SK-N-SH treated with all-trans-retinoic acid at 6 μM for 48 hours (cell line): ENCODE data around the gene CTIF.

Source experiments
- ATAC-seq: fragments of 200-7000 bp; cut with Tn5 transposase; 3 replicates; pipeline ENCODE4 v1.9.1; 2020; ENCODE audit warnings: mild to moderate bottlenecking, moderate library complexity
- ARNTL ChIP-seq: fragments of 450-650 bp; formaldehyde crosslinking; IDR thresholded peaks from 2 replicates; pipeline ENCODE4 v1.5.0; 2020; ENCODE audit warnings: low read depth, mild to moderate bottlenecking, moderate library complexity, borderline replicate concordance
- BACH2 ChIP-seq: fragments of 250-450 bp; sonication (Bioruptor Pico); IDR thresholded peaks from 2 replicates; pipeline ENCODE4 v1.9.0; 2021; ENCODE audit warnings: mild to moderate bottlenecking, borderline replicate concordance
- CSDC2 ChIP-seq: fragments of 250-450 bp; sonication (Bioruptor Pico); IDR thresholded peaks from 2 replicates; pipeline ENCODE4 v1.5.0; 2020; ENCODE audit warnings: mild to moderate bottlenecking, moderate library complexity
- GLIS3 ChIP-seq: fragments of 250-450 bp; sonication (Bioruptor Pico); IDR thresholded peaks from 2 replicates; pipeline ENCODE4 v1.5.0; 2020; ENCODE audit warnings: mild to moderate bottlenecking, moderate library complexity
- ISL1 ChIP-seq: fragments of 250-450 bp; sonication (Bioruptor Pico); IDR thresholded peaks from 2 replicates; pipeline ENCODE4 v2.1.2; 2022; ENCODE audit warnings: mild to moderate bottlenecking, moderate library complexity
- OSR1 ChIP-seq: fragments of 250-450 bp; sonication (Bioruptor Pico); IDR thresholded peaks from 2 replicates; pipeline ENCODE4 v1.8.0; 2022; ENCODE audit warnings: moderate library complexity, mild to moderate bottlenecking, inconsistent platforms
- PATZ1 ChIP-seq: fragments of 250-450 bp; sonication (Bioruptor Pico); IDR thresholded peaks from 2 replicates; pipeline ENCODE4 v1.8.0; 2020; ENCODE audit warnings: mild to moderate bottlenecking, moderate library complexity, borderline replicate concordance
- PPARA ChIP-seq: fragments of 250-450 bp; sonication (Bioruptor Pico); IDR thresholded peaks from 2 replicates; pipeline ENCODE4 v1.5.0; 2020; ENCODE audit warnings: mild to moderate bottlenecking, borderline replicate concordance
- RARB ChIP-seq: fragments of 250-450 bp; sonication (Bioruptor Pico); IDR thresholded peaks from 2 replicates; pipeline ENCODE4 v1.8.0; 2021; ENCODE audit warnings: mild to moderate bottlenecking, moderate library complexity
- SNAI2 ChIP-seq: fragments of 250-450 bp; sonication (Bioruptor Pico); IDR thresholded peaks from 2 replicates; pipeline ENCODE4 v1.5.0; 2020; ENCODE audit warnings: mild to moderate bottlenecking, moderate library complexity
- TCF4 ChIP-seq: fragments of 250-450 bp; sonication (Bioruptor Pico); IDR thresholded peaks from 2 replicates; pipeline ENCODE4 v1.8.0; 2021; ENCODE audit warnings: mild to moderate bottlenecking, moderate library complexity, borderline replicate concordance
- TOX ChIP-seq: fragments of 250-450 bp; sonication (Bioruptor Pico); IDR thresholded peaks from 2 replicates; pipeline ENCODE4 v1.8.0; 2021; ENCODE audit warnings: mild to moderate bottlenecking, moderate library complexity, borderline replicate concordance
- ZC3H10 ChIP-seq: fragments of 250-450 bp; sonication (Bioruptor Pico); IDR thresholded peaks from 2 replicates; pipeline ENCODE4 v1.5.1; 2021; ENCODE audit warnings: mild to moderate bottlenecking, moderate library complexity
- ZFP3 ChIP-seq: fragments of 250-450 bp; sonication (Bioruptor Pico); IDR thresholded peaks from 2 replicates; pipeline ENCODE4 v1.5.0; 2020; ENCODE audit warnings: mild to moderate bottlenecking, moderate library complexity
- ZFP30 ChIP-seq: fragments of 450-650 bp; formaldehyde crosslinking; IDR thresholded peaks from 2 replicates; pipeline ENCODE4 v1.5.0; 2022; ENCODE audit warnings: mild to moderate bottlenecking, moderate library complexity
- ZNF565 ChIP-seq: fragments of 450-650 bp; formaldehyde crosslinking; conservative IDR thresholded peaks from 2 replicates; pipeline ENCODE4 v1.5.0; 2020; ENCODE audit warnings: low read depth, mild to moderate bottlenecking, moderate library complexity
- ZNF70 ChIP-seq: fragments of 450-650 bp; formaldehyde crosslinking; IDR thresholded peaks from 2 replicates; pipeline ENCODE4 v1.5.0; 2020; ENCODE audit warnings: mild to moderate bottlenecking, moderate library complexity
- ZNF8 ChIP-seq: fragments of 450-650 bp; formaldehyde crosslinking; IDR thresholded peaks from 2 replicates; pipeline ENCODE4 v1.5.0; 2020; ENCODE audit warnings: mild to moderate bottlenecking, moderate library complexity
- TF ChIP-seq, protein P1 (sequence below): fragments of 250-450 bp; sonication (Bioruptor Pico); IDR thresholded peaks from 2 replicates; pipeline ENCODE4 v1.5.1; 2021; ENCODE audit warnings: mild to moderate bottlenecking, moderate library complexity
- TF ChIP-seq, protein P2 (sequence below): fragments of 250-450 bp; sonication (Bioruptor Pico); IDR thresholded peaks from 2 replicates; pipeline ENCODE4 v1.8.0; 2021; ENCODE audit warnings: low read depth, mild to moderate bottlenecking, moderate library complexity, borderline replicate concordance
- TF ChIP-seq, protein P3 (sequence below): fragments of 250-450 bp; sonication (Bioruptor Pico); IDR thresholded peaks from 2 replicates; pipeline ENCODE4 v1.5.0; 2020; ENCODE audit warnings: mild to moderate bottlenecking, moderate library complexity

CTIF gene

GRCh38 chr18:48902856-48903601 is 364.2 kb downstream of the CTIF start:
- no peak for ATAC-seq
- TF ChIP-seq OSR1 (no peak), PATZ1 (CRISPR knock-in tag) (no peak), ZNF8 (CRISPR knock-in tag) (no peak), ZFP3 (CRISPR knock-in tag) (no peak), RARB (CRISPR knock-in tag) (no peak), ZFP30 (CRISPR knock-in tag) (no peak), TCF4 (CRISPR knock-in tag) (no peak), ZC3H10 (CRISPR knock-in tag) (no peak), ZNF565 (CRISPR knock-in tag) (no peak), ARNTL (no peak), GLIS3 (CRISPR knock-in tag) (no peak), PPARA (no peak), ZNF70 (CRISPR knock-in tag) (no peak), ISL1 (no peak), SNAI2 (CRISPR knock-in tag) (no peak), CSDC2 (CRISPR knock-in tag) (no peak), BACH2 (CRISPR knock-in tag) (no peak)
- TF ChIP-seq, protein P1, sequence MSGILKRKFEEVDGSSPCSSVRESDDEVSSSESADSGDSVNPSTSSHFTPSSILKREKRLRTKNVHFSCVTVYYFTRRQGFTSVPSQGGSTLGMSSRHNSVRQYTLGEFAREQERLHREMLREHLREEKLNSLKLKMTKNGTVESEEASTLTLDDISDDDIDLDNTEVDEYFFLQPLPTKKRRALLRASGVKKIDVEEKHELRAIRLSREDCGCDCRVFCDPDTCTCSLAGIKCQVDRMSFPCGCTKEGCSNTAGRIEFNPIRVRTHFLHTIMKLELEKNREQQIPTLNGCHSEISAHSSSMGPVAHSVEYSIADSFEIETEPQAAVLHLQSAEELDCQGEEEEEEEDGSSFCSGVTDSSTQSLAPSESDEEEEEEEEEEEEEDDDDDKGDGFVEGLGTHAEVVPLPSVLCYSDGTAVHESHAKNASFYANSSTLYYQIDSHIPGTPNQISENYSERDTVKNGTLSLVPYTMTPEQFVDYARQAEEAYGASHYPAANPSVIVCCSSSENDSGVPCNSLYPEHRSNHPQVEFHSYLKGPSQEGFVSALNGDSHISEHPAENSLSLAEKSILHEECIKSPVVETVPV, result no peak
- TF ChIP-seq, protein P2, sequence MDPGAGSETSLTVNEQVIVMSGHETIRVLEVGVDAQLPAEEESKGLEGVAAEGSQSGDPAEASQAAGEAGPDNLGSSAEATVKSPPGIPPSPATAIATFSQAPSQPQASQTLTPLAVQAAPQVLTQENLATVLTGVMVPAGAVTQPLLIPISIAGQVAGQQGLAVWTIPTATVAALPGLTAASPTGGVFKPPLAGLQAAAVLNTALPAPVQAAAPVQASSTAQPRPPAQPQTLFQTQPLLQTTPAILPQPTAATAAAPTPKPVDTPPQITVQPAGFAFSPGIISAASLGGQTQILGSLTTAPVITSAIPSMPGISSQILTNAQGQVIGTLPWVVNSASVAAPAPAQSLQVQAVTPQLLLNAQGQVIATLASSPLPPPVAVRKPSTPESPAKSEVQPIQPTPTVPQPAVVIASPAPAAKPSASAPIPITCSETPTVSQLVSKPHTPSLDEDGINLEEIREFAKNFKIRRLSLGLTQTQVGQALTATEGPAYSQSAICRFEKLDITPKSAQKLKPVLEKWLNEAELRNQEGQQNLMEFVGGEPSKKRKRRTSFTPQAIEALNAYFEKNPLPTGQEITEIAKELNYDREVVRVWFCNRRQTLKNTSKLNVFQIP (CRISPR knock-in tag), result no peak
- TF ChIP-seq, protein P3, sequence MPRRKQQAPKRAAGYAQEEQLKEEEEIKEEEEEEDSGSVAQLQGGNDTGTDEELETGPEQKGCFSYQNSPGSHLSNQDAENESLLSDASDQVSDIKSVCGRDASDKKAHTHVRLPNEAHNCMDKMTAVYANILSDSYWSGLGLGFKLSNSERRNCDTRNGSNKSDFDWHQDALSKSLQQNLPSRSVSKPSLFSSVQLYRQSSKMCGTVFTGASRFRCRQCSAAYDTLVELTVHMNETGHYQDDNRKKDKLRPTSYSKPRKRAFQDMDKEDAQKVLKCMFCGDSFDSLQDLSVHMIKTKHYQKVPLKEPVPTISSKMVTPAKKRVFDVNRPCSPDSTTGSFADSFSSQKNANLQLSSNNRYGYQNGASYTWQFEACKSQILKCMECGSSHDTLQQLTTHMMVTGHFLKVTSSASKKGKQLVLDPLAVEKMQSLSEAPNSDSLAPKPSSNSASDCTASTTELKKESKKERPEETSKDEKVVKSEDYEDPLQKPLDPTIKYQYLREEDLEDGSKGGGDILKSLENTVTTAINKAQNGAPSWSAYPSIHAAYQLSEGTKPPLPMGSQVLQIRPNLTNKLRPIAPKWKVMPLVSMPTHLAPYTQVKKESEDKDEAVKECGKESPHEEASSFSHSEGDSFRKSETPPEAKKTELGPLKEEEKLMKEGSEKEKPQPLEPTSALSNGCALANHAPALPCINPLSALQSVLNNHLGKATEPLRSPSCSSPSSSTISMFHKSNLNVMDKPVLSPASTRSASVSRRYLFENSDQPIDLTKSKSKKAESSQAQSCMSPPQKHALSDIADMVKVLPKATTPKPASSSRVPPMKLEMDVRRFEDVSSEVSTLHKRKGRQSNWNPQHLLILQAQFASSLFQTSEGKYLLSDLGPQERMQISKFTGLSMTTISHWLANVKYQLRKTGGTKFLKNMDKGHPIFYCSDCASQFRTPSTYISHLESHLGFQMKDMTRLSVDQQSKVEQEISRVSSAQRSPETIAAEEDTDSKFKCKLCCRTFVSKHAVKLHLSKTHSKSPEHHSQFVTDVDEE (CRISPR knock-in tag), result no peak

DNA sequence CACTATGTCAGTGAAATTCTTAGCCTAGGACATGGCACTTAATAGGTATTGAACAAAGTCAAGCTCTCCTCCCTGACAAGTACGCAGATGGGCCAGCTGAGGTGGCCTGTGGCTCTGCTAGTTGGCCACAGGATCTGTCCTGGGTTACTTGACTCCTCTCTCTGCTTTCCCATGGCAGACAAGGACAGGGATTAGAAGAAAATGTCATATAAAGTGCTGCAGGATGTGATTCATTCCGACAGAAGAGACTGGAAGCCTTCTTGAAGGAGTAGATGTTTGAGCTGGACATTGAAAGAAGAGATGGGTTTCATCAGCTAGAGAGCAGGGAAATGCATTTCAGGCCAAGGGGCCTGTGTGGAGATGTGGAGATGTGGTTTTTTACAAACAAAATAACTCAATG is 365.3 kb downstream of the CTIF start:
- no peak for TF ChIP-seq TCF4 (CRISPR knock-in tag)
- TF ChIP-seq ZFP30 (CRISPR knock-in tag), result no peak
- TF ChIP-seq PATZ1 (CRISPR knock-in tag), result no peak
- no peak for TF ChIP-seq ZFP3 (CRISPR knock-in tag)
- TF ChIP-seq, protein P1, result no peak
- no peak for TF ChIP-seq BACH2 (CRISPR knock-in tag)
- TF ChIP-seq GLIS3 (CRISPR knock-in tag), result no peak
- TF ChIP-seq ARNTL, result no peak
- TF ChIP-seq TOX (CRISPR knock-in tag), result no peak
- no peak for TF ChIP-seq RARB (CRISPR knock-in tag)
- no peak for TF ChIP-seq ZNF8 (CRISPR knock-in tag)
- no peak for TF ChIP-seq ISL1
- TF ChIP-seq CSDC2 (CRISPR knock-in tag), result no peak
- TF ChIP-seq SNAI2 (CRISPR knock-in tag), result no peak
- no peak for TF ChIP-seq PPARA
- TF ChIP-seq, protein P2 (CRISPR knock-in tag), result no peak
- TF ChIP-seq ZNF565 (CRISPR knock-in tag), result no peak
- no peak for ATAC-seq
